GM12892 (cell line): Measurements from ENCODE around the gene RBMS1.

ENCODE experiments used
- POLR2A ChIP-seq: IDR thresholded peaks from 2 replicates; pipeline ENCODE4 v1.6.1; 2011; ENCODE audit warnings: low read depth, low read length, control low read depth
- POLR2AphosphoS5 ChIP-seq: IDR thresholded peaks from 2 replicates; pipeline ENCODE4 v1.6.1; 2011; ENCODE audit warnings: low read depth, low read length, control low read depth

GRCh38 chr2:160238392-160238791 is 255.2 kb downstream of the RBMS1 start:
- TF ChIP-seq POLR2A = no peak
- no peak for TF ChIP-seq POLR2AphosphoS5
